ENCODE data around the gene CFAP410.

CFAP410 gene

DNA sequence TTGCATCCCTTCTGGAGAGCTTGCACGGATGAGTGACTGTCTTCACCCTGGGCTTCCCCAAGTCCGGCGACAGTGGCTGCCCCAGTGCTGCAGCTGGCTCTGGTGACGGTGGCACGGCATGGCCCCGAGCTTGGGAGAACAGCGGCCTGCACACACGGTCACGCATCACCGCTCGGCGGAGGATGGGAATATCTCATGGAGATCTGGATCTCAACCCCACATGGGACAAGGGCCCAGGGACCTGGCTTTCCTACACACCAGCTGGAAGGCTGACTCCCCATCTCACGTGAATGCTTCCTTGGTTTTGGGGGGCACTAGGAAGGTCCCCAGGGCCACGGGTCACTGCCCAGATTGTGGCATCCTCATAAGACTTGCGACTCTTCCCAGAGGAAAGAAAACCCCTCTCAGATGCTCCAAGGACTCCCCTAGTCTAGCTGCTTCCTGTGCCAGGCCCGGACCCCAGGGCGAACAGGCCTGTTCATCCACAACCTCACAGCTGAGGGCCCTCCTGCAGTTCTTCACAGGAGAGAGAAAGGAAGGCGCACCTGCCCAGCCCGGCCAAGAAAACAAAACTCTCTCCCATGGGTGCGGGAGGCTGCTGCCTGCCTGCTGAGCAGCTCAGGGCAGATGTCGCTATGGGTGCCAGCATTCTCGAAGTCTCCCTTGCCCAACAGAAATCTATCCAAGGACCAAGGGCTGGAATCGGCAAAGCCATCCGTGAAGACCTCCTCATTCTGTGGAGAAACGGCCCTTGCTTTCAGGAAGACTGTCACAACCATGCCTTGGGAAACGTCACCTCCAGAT is 9.9 kb downstream of the CFAP410 start:
- peak; percentile 26 for DNase-seq

DNA sequence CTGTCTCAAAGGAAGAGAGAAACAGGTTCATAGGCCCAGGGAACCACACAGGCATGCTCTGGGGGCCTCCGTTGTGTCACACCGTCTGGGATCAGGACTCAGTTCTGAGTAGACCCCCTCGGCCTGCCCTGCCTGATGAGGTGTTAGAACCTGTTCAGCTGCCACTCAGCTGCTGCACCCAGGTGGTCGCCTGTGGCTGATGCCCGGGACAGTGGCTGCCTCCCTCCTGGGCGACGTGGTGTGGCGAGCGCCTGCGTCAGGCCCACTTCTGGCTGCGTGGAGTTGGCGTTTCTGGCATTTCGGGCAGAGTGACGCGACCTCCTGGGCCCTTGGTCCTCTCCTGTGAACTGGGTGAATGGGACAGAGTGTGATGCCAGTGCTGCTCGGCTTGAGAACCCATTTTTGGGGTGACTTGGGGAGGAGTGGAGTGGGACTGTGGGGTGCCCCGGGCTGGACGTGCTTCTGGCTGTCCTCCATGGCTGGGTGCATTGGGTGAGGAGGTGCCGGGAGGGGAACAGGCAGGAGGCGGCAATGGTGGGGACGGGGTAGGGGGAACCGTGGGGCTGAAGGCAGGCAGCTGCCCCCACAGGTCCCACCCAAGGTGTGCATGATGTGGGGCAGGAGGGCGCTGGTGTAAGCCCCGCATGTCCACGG is 10.8 kb downstream of the CFAP410 start:
- no peak for DNase-seq

GRCh38 chr21:44327603-44327974 is 11.6 kb downstream of the CFAP410 start:
- DNase-seq = no peak

DNA sequence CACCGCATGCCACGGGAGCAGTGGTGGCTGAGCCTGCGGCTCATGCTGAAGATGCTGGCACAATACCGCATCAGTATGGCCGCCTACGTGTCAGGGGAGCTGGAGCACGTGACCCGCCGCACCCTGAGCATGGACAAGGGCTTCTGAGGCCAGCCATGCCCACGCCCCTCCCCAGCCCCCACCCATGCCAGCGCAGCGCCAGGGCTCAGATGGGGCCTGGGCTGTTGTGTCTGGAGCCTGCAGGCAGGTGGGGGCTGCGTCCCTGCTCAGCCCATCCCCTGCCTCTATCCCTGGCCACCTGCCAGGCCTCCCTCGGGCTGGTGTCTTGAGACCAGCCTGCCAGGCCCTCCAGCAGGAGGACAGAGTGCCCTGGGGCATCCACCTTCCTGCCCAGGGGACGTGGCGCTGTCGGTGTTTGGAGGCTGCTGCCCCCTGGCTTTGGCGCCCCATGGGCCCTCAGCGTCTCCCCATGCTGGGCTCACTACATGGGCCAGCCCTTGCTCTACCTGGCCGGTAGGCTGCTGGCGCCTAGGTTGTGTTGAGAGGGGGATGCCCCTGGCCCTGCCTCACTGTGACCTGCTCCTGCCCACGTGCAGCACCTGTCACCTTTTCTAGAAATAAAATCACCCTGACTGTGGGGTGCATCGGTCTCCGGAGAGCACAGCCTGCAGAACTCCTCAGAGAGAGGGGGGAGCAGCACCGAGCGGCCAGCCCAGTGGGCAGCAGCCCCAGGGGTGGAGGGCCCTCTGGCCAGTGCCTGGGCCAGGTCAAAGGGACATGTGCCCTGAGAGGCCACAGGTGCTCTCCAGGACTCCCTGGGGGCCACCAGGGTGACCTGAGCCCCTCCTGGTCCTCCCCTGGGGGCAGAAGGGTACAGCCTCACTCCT is 12.2 kb downstream of the CFAP410 start:
- no peak for DNase-seq

DNA sequence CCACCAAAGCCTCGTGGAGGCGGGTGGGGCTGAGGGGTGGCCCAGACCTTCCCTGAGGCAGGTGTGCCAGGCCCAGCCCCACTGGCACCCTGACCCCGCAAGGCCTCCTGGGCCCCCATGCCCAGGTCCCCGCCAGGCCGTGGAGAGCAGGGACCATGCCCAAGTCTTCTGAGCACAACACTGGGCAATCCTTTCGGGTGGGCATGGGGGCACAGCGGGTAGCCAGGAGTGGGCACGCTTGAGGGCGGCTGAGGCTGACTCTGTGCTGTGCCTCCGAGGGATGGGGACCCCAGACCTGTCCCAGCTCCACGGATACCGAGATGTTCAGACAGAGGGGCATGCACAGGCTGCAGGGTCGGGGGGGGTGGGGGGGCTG is 12.9 kb downstream of the CFAP410 start:
- DNase-seq = no peak

- no peak for DNase-seq
Observed at GRCh38 chr21:44325386-44326271, 13.6 kb downstream of the CFAP410 start.

GRCh38 chr21:44324854-44325107 is 14.4 kb downstream of the CFAP410 start:
- DNase-seq = no peak

GRCh38 chr21:44324106-44324853 is 14.9 kb downstream of the CFAP410 start:
- no peak for DNase-seq

DNA sequence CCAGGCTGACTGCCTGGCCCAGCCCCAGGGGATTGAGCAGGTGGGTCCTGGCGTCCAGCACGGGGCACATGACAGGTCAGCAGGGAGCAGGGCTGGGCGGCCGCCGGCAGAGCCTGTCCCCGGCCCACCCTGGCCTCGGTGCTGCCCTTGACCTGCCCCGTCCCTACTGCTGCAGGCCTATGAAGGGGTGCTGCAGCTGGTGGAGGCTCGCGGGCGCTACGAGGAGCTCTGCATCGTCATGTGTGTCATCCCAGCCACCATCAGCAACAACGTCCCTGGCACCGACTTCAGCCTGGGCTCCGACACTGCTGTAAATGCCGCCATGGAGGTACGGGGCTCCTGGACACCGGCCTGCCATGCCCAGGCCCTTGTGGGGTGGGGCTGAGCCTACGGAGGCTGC is 15.6 kb downstream of the CFAP410 start:
- DNase-seq = no peak

DNA sequence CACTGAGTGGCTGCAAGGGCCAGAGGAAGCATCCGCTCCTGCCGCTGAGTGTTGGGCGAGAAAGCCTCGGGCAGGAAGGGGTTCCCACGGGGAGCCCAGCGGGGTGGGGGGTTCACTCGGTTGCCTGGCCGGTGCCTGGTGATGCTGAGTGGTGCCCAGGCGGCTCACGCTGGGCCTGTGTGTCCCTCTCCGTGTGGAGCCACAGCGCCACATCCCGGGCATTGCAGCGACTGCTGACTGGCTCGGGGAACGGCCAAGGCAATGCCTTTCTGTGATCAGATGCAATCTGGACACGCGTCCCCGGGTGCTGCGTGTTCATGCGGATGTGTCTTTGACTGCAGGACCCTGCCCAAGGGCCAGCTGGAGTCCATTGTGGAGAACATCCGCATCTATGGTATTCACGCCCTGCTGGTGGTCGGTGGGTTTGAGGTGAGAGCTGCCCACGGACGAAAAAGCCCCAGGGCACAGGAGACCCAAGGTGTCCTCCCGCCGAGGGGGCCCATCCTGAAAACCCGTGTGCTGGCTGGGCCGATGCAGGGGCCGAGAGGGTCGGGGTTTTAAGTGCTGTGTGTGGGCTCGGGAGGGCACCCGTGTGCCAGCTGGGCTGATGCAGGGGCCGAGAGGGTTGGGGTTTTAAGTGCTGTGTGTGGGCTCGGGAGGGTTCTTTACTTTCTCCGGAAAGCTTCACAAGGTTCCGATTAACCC is 16.4 kb downstream of the CFAP410 start:
- no peak for DNase-seq

DNA sequence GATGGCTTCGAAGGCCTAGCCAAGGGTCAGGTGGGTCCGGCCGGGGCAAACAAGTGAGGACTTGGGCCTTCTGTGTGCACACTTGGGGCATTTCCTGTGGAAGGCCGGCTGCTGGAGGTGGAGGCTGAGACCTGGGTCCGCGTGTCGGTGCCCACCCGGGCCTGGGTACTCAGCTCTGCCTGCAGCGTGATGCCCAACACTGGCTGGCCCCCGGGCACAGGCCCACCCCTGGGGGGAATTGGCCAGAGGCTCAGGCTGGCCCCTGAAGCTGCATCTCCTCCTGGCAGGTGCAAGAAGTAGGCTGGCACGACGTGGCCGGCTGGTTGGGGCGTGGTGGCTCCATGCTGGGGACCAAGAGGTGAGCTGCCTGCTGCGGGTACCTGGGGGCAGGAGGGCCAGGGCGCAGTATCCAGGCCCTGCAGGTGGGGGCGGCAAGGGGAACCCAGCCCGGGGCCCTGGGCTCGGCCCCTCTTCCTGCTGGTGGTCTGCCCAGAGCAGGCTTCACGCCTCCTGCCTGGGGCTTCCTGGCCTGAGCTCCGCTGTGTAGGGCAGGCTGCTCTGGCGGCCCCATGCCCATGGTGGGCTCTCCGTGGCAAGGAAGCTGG is 17.2 kb downstream of the CFAP410 start:
- DNase-seq = no peak

- DNase-seq = no peak
Observed at GRCh38 chr21:44320847-44321246, 18.3 kb downstream of the CFAP410 start.

DNA sequence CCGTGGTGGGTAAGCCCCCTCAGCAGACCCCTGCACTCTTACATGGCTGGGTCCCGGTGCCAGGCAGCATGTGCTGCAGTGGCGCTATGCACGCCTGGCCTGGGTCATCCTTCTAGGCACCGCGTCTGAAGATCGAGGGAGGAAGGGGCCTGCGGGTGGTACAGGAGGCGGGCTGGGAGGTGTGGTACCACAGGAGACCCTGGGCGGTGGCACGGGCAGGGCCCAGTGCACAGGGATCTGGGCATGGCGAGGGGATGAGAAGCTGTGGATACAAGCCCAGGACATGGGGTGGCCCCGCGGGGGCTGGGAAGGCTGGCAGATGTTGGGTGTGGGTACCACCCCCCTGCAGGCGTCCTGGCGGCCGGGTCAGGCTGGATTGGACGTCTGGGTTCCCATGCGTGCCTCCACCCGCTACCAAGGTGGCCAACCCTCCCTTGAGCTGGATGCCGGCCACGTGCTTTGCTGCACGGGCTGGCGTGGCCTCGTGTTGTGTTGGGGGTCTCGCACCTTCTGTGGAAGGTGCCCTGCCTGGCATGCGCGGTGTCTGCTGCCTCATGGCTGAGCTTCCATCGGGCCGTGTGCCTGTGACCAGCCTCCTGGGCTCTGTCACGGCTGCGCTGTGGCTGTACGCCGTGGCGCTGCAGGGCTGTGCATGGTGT is 19.7 kb downstream of the CFAP410 start:
- no peak for DNase-seq

GRCh38 chr21:44318489-44319285 is 20.5 kb downstream of the CFAP410 start:
- DNase-seq = no peak

DNA sequence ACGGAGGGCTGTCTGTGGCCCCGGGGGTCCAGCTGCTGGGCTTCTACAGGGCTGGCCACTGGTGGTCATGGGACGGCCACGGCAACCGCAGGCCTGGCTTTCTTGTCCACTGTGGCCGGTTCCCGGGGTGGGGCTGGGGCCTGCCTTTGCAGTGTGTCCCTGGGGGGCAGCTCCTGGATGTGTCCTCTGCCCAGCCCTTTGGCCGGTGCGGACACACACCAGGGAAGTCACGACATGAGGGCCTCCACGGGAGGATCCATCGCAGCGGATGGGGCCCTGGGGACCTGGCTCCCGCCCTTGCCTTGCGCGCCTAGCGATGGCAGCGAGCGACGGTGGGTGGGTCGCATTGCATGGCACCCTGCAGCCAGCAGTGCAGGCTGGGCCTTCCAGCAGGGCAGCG is 21.3 kb downstream of the CFAP410 start:
- no peak for DNase-seq

- DNase-seq = no peak
Observed at GRCh38 chr21:44317241-44317782, 21.9 kb downstream of the CFAP410 start.

GRCh38 chr21:44316277-44316900 is 22.8 kb downstream of the CFAP410 start:
- DNase-seq = no peak

GRCh38 chr21:44315691-44316203 is 23.4 kb downstream of the CFAP410 start:
- DNase-seq = peak; percentile 71

DNA sequence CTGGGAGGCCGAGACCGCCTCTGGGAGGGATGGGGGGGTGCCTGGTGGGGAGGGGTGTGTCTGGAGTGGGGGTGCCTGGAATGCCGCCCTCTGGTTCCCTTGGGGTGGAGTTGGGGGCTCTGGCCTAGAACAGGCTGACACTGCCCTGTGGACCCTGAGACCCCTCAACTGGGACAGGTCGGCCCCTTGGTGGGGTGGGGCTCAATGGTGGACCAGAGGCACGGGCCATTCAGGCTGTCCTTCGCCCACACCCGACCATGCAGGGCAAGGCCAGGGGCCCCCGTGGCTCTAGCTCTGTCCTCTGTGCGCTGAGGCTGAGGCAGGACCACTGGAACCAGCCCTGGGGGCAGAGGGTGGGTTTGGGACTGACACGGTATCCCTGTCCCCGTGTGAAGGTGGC is 24.6 kb downstream of the CFAP410 start:
- no peak for DNase-seq
